ENCODE measurements around the gene PHKA2.

The PHKA2 gene

GRCh38 chrX:18886005-18886343, 97.9 kb downstream of the PHKA2 start:
- H3K36me3 ChIP-seq: no peaks in the 10 kb centered on the region
- no peak for DNase-seq
- H3K27me3 ChIP-seq (ENCODE audit: insufficient read depth, low read depth, severe bottlenecking): no peaks in the 10 kb centered on the region
- no peak for TF ChIP-seq CTCF (IDR thresholded peaks at IDR 0.05; ENCODE audit: low read depth, low read length)
- peak overlapping the region; percentile 15; the same call in 1 of the 2 replicates for H3K4me3 ChIP-seq (ENCODE audit: low read depth, low read length)
- H3K27ac ChIP-seq: peak overlapping the region; percentile 91
- H3K9me3 ChIP-seq (ENCODE audit: severe bottlenecking): no peaks in the 10 kb centered on the region

GRCh38 chrX:18885328-18886004, 98.4 kb downstream of the PHKA2 start:
- Histone ChIP-seq H3K27me3 (ENCODE audit: insufficient read depth, low read depth, severe bottlenecking) (no peaks in the 10 kb centered on the region), H3K36me3 (no peaks in the 10 kb centered on the region), H3K9me3 (ENCODE audit: severe bottlenecking) (no peaks in the 10 kb centered on the region), H3K4me3 (ENCODE audit: low read depth, low read length) (no peak overlapping the region; the same call in 1 of the 2 replicates), H3K27ac (peak overlapping the region; percentile 91)
- TF ChIP-seq CTCF (IDR thresholded peaks at IDR 0.05; ENCODE audit: low read depth, low read length): no peak
- no peak for DNase-seq

GRCh38 chrX:18884916-18885315, 99.0 kb downstream of the PHKA2 start:
- no peaks in the 10 kb centered on the region for H3K27me3 ChIP-seq (ENCODE audit: insufficient read depth, low read depth, severe bottlenecking)
- DNase-seq: no peak
- H3K36me3 ChIP-seq: no peaks in the 10 kb centered on the region
- no peak overlapping the region for H3K4me3 ChIP-seq (ENCODE audit: low read depth, low read length)
- H3K9me3 ChIP-seq (ENCODE audit: severe bottlenecking): no peaks in the 10 kb centered on the region
- TF ChIP-seq CTCF (IDR thresholded peaks at IDR 0.05; ENCODE audit: low read depth, low read length): no peak
- H3K27ac ChIP-seq: peak overlapping the region; percentile 91

DNA sequence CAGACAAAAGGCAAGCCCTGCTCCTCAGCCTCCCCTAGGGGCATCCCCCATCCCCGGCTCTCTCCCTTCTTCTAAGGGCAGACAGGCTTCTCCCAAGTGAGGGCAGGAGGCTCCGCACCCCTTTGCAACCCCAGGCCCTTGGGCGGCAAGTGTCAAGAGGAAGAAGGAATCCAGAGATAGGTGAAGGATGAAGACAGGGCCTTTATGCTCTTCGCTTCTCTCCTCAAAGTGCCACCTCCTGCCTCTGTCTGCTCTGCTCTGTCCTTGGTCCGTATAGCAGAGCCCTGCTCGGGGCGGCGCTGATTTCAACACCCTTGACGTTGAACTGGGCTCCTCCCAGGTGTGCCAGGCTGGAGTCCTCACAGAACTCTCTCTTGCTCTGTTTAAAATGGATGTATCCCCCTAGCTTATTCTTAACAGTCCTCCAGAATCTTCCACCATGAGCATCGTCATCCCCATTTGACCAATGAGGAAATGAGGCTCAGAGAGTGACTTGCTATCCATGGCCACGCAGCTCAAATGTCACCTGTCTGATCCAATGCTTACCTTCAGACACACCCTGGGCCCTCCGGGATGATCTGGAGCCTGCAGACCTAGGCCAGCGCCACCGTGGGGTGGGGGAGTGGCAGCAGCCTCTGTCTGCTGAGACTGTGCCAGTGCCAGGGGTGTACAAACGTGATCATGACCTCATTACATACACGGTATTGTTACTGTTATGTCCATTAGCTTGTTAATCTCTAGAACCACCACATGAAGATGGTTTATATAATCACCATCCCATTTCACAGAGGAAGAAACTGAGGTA, 99.8 kb downstream of the PHKA2 start:
- DNase-seq: no peak
- Histone ChIP-seq H3K27ac (no peak overlapping the region), H3K4me3 (ENCODE audit: low read depth, low read length) (no peak overlapping the region), H3K9me3 (ENCODE audit: severe bottlenecking) (no peaks in the 10 kb centered on the region), H3K36me3 (no peaks in the 10 kb centered on the region), H3K27me3 (ENCODE audit: insufficient read depth, low read depth, severe bottlenecking) (no peaks in the 10 kb centered on the region)
- TF ChIP-seq CTCF (IDR thresholded peaks at IDR 0.05; ENCODE audit: low read depth, low read length): no peak

- TF ChIP-seq CTCF (IDR thresholded peaks at IDR 0.05; ENCODE audit: low read depth, low read length): no peak
- Histone ChIP-seq H3K4me3 (ENCODE audit: low read depth, low read length) (no peak overlapping the region), H3K27ac (no peak overlapping the region), H3K9me3 (ENCODE audit: severe bottlenecking) (no peaks in the 10 kb centered on the region), H3K36me3 (no peaks in the 10 kb centered on the region), H3K27me3 (ENCODE audit: insufficient read depth, low read depth, severe bottlenecking) (no peaks in the 10 kb centered on the region)
- DNase-seq: no peak
Measured at GRCh38 chrX:18883234-18883960, 100.5 kb downstream of the PHKA2 start.

Data from WERI-Rb-1 (cell line).